ENCODE measurements around the gene AP2A2.

AP2A2 gene

GRCh38 chr11:917426-917825 lies 8.2 kb upstream of the AP2A2 start:
- H3K27ac ChIP-seq: no peak overlapping the region
- no peak overlapping the region for H3K4me3 ChIP-seq (ENCODE audit: low read depth, low read length)
- in situ Hi-C loops (cut with HindIII; ENCODE audit: low pct_ligation_motif_present, low sequenced_read_pairs): loop anchor here (25.0 kb wide), 1 partner anchor 120 kb away; the partner anchor contains the start of gene MUC6
- no peaks in the 10 kb centered on the region for H3K36me3 ChIP-seq (replicated peaks)
- no peak for TF ChIP-seq CTCF (IDR thresholded peaks at IDR 0.05; ENCODE audit: low read depth, low read length, missing control alignments)
- no peak for DNase-seq
- H3K27me3 ChIP-seq (replicated peaks): no peaks in the 10 kb centered on the region

- Histone ChIP-seq H3K4me3 (ENCODE audit: low read depth, low read length) (no peak overlapping the region), H3K36me3 (replicated peaks) (no peaks in the 10 kb centered on the region), H3K27me3 (replicated peaks) (no peaks in the 10 kb centered on the region), H3K27ac (no peak overlapping the region)
- in situ Hi-C loops (cut with HindIII; ENCODE audit: low pct_ligation_motif_present, low sequenced_read_pairs): loop anchor here (25.0 kb wide), 1 partner anchor 115 kb away; the partner anchor contains the start of gene MUC6
- TF ChIP-seq CTCF (IDR thresholded peaks at IDR 0.05; ENCODE audit: low read depth, low read length, missing control alignments): no peak
- no peak for DNase-seq
These were observed 3.6 kb upstream of the AP2A2 start for GRCh38 chr11:921921-922678.

GRCh38 chr11:923691-924405 lies 1.8 kb upstream of the AP2A2 start:
- in situ Hi-C loops (cut with HindIII; ENCODE audit: low pct_ligation_motif_present, low sequenced_read_pairs): loop anchor here (25.0 kb wide), 1 partner anchor 113 kb away; the partner anchor contains the start of gene MUC6
- H3K27ac ChIP-seq: no peak overlapping the region

GRCh38 chr11:924406-925157 lies 1.1 kb upstream of the AP2A2 start:
- in situ Hi-C loops (cut with HindIII; ENCODE audit: low pct_ligation_motif_present, low sequenced_read_pairs): loop anchor here (25.0 kb wide), 1 partner anchor 113 kb away; the partner anchor contains the start of gene MUC6
- DNase-seq: no peak
- no peak overlapping the region for H3K27ac ChIP-seq
- H3K27me3 ChIP-seq (replicated peaks): no peaks in the 10 kb centered on the region
- H3K36me3 ChIP-seq (replicated peaks): peaks cover 3% of the 10 kb centered on the region
- TF ChIP-seq CTCF (IDR thresholded peaks at IDR 0.05; ENCODE audit: low read depth, low read length, missing control alignments): no peak
- no peak overlapping the region for H3K4me3 ChIP-seq (ENCODE audit: low read depth, low read length)

More at GRCh38 chr11:923691-924405, 1.8 kb upstream of the AP2A2 start:
- no peak for DNase-seq
- peaks cover 3% of the 10 kb centered on the region for H3K36me3 ChIP-seq (replicated peaks)
- no peak overlapping the region for H3K4me3 ChIP-seq (ENCODE audit: low read depth, low read length)
- no peaks in the 10 kb centered on the region for H3K27me3 ChIP-seq (replicated peaks)
- no peak for TF ChIP-seq CTCF (IDR thresholded peaks at IDR 0.05; ENCODE audit: low read depth, low read length, missing control alignments)

GRCh38 chr11:925158-925495 lies 543 bp upstream of the AP2A2 start:
- no peak for DNase-seq
- Histone ChIP-seq H3K36me3 (replicated peaks) (peaks cover 3% of the 10 kb centered on the region), H3K27ac (no peak overlapping the region), H3K4me3 (ENCODE audit: low read depth, low read length) (peak overlapping the region; percentile 37), H3K27me3 (replicated peaks) (no peaks in the 10 kb centered on the region)
- TF ChIP-seq CTCF (IDR thresholded peaks at IDR 0.05; ENCODE audit: low read depth, low read length, missing control alignments): no peak
- in situ Hi-C loops (cut with HindIII; ENCODE audit: low pct_ligation_motif_present, low sequenced_read_pairs): no loop called here
